Activated CD8-positive, alpha-beta memory T cell treated with anti-CD3 and anti-CD28 coated beads for 36 hours (primary cell): ENCODE results near the gene IL1R1. TPM values are rescaled to one million over a fixed set of nuclear protein-coding genes. Genes with fewer than 3 reads are reported as not detected.
"Not testable (repeated sequence)": the region's sequence is repeated elsewhere in the genome, so short reads cannot be mapped to it uniquely, and the experiment has no call there.

Experiments used
- CTCF ChIA-PET: fragments of 350-600 bp; sonication (Branson Sonifier 250); formaldehyde crosslinking; loops from one replicate; lab custom pipeline; 2021; ENCODE audit warnings: antibody characterized with exemption; lab: Charles Lee
- POLR2A ChIA-PET: fragments of 350-600 bp; sonication (Branson Sonifier 250); formaldehyde crosslinking; loops from one replicate; lab custom pipeline; 2021; ENCODE audit warnings: antibody characterized with exemption; lab: Charles Lee
- total RNA-seq, 2 experiments: library from RNA; stranded (reverse); gene quantifications; one replicate each; pipeline ENCODE4 v1.2.3, GENCODE V29; 2021

IL1R1 gene, protein sequence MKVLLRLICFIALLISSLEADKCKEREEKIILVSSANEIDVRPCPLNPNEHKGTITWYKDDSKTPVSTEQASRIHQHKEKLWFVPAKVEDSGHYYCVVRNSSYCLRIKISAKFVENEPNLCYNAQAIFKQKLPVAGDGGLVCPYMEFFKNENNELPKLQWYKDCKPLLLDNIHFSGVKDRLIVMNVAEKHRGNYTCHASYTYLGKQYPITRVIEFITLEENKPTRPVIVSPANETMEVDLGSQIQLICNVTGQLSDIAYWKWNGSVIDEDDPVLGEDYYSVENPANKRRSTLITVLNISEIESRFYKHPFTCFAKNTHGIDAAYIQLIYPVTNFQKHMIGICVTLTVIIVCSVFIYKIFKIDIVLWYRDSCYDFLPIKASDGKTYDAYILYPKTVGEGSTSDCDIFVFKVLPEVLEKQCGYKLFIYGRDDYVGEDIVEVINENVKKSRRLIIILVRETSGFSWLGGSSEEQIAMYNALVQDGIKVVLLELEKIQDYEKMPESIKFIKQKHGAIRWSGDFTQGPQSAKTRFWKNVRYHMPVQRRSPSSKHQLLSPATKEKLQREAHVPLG
- total RNA-seq = 1 to 10 TPM; 1.8 to 2.1 TPM

DNA sequence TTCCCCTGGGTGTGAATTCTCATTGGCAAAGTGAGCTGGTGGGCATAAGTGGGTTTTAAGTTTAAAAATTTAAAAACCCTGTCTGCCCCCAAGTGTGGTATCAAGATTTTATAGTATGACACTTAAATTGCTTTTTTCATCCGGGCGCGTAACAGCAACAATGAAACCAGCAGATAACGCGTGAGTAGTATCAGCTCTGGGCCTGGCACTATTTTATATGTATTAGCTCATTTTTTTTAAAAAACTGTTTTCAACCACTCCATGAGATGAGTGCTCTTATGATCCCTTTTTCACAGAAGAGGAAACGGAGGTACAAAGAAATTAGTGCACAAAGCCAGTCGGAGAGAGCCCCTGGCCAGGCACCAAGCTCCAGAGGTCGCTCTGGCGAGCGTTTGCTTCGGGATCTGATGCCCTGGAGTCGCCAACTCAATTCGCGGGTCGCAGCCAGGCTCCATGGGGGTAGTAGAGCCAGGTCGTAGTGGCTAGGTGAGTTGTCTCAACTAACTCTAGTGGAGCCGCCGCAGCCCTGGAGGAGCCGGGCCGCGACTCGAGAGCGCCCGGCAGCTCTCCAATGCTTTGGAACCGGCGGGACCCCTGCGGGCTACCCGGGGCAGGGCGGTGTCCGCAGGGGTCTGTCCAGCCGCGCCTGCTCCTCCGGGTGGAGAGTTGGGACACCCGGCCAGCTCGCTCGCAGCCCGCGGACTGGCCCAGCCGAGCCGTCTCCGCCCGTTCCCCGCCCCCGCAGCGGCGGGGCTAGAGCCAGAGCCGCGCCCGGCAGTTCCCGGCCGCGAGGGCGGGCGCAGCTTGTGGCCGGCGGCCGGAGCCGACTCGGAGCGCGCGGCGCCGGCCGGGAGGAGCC lies at the start of gene IL1R1:
Gene IL1R1 (plus strand): TSS at position 777 of the 859 bp plus-strand sequence. CDS start 14,979 bp downstream, outside the sequence.
- ChIA-PET CTCF (interaction anchor here (1.2 kb wide), 1 partner anchor 96 kb away, joined by 3 read pairs; no protein-coding TSS in a partner anchor), POLR2A (no interaction called here)

DNA sequence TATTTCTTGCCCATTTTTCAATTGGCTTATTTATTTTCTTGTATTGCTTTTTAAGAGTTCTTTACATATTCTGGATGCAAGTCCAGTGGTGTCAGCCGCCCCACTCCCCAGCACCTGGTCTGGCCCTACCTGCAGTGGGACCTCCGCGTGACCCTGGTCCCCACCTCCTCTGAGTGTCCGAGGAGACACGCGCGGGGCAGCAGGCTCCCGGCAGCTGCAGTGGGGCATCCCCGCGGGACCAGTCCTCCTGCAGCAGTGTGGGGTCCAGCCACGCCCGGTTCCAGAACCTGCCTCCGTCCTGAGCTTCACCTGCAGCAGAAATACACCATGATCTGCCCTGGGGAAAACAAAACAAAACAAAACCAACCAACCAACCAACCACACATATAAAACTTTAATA lies 48.9 kb upstream of the IL1R1 start:
- POLR2A ChIA-PET = interaction anchor here (0.5 kb wide), 1 partner anchor 10 kb away, joined by 4 read pairs; no protein-coding TSS in a partner anchor
- CTCF ChIA-PET = no interaction called here

DNA sequence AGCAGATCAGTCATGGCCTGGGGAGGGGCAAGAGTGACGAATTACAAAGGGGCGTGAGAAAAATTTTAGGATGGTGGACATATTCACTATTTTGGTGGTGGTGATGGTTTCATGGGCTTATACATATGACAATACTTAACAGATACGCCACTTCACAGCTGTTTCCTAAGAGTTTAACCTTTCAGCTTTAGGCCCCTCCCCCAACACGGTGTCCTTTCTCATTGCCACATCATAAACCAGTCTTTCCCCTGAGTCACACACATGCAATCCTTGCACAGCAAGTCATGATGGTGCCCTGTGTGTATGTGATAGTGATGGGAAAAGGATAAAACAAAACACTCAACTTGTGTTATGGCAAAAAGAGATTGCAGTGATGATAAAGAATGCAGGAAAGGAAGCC lies 47.6 kb upstream of the IL1R1 start:
- POLR2A ChIA-PET = no interaction called here
- CTCF ChIA-PET = no interaction called here

DNA sequence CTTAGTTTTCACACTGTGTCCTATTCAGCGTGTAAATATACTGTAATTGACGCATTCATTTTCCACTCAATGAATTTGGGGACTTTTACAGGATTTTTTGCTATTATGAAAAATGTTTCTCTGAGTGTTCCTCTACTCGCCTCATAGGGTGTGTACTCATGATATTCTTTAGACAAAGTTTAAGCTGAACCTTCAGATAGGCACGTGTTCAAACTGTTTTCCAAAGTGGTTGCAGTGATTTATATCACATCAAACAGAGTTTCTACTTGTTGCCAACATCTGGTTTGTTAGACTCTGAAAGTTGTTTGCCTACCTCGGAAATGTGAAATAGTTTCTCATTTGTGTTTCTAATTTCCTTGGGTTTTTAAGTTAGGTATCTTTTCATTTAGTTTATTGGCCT lies 46.4 kb upstream of the IL1R1 start:
- ChIA-PET POLR2A (no interaction called here), CTCF (interaction anchor here (1.1 kb wide), 1 partner anchor 12 kb away, joined by 3 read pairs; no protein-coding TSS in a partner anchor)

DNA sequence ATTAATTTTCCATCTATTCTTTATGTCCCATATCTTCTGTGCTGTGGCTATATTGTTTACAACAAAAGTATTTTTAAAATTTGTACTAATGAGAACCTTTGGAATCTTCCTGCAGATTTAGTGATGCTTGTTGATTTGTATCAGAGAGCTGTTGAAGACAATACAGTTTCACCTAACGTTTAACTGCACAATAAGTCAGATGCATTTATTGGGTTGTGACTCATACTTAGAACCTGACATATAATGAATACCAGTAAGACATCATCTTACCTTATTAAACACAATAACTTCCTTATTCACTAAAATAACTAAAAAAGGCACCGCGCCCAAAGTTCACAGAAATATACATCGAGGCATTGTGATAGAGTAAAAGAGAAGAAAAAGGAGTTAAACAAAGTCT lies 43.8 kb upstream of the IL1R1 start:
- ChIA-PET POLR2A (no interaction called here), CTCF (no interaction called here)

DNA sequence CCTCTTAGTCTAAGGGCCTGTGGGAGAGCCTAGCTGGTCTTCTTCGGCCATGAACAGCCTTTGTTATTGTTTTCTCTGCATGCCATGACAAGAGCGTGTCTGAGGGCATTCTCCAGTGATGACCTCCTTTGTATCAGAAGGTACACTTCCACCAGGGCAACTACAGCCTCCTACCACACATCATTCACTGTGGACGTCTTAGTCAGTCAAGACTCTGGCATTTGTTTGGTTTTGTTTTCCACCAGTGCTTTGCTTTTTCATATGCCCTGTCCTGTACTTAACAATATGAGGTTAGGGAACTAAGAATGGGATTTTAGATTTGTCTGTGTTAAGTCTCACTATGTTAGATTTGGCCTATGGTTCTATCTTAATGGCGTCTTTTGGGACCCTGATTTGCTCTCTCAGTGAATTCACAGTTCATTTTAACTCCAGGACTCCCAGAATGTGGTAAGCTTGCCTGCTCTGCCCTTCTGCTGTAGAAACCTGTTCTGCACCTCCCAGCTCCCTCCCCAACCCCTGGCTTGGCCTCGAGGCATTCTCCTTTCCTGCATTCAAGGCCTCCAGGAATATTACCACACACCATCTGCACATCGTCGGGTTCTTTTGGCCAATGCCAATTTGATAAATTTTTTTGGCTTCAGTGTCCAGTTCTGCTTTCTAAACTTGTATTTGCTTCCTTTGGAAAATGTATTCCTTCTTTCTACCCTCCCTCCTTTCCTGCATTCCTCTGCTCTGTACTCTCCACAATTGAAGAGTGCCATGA lies 42.8 kb upstream of the IL1R1 start:
- POLR2A ChIA-PET = interaction anchor here (1.2 to 1.3 kb wide), 2 partner anchors 16 to 38 kb away, joined by 3 to 5 read pairs; no protein-coding TSS in a partner anchor
- CTCF ChIA-PET = interaction anchor here (1.3 kb wide), 1 partner anchor 17 kb away, joined by 4 read pairs; no protein-coding TSS in a partner anchor

DNA sequence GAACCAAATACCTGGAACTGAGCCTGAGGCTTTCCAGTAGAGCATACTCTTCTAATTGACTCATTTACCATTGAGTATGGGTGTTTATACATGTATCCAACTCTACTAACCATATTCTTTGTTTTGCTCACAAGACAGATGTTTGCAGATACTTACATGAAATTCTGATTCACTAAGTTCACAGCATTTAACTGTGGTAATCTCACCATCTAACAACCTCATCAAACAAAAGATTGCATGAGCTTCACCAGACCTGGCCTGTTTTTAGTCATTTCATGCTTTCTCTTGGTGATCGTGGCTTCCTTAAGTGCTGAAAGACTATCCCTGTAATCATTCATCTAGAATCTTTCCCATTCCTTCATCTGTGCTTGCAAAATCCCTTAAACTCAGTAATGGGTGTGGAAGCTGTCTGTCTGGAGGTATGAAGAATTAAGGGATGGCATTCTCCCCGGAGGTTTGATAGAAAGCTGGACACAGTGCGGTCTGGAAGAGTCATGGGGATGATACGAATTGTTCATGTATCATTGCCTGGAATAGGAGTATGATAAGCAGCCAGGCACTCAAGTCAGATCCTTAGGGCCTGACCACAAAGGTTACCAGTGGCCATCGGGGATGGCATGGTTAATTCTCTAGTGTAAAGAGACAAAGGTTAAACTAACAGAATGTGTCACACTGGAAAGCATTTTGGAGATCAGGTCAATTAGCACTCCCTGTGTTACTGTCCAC lies 42.0 kb upstream of the IL1R1 start:
- ChIA-PET CTCF (interaction anchor here (1.3 kb wide), 2 partner anchors 18 to 80 kb away, joined by 3 to 4 read pairs; no protein-coding TSS in a partner anchor), POLR2A (interaction anchor here (1.2 to 1.3 kb wide), 2 partner anchors 17 to 39 kb away, joined by 3 to 5 read pairs; no protein-coding TSS in a partner anchor)

DNA sequence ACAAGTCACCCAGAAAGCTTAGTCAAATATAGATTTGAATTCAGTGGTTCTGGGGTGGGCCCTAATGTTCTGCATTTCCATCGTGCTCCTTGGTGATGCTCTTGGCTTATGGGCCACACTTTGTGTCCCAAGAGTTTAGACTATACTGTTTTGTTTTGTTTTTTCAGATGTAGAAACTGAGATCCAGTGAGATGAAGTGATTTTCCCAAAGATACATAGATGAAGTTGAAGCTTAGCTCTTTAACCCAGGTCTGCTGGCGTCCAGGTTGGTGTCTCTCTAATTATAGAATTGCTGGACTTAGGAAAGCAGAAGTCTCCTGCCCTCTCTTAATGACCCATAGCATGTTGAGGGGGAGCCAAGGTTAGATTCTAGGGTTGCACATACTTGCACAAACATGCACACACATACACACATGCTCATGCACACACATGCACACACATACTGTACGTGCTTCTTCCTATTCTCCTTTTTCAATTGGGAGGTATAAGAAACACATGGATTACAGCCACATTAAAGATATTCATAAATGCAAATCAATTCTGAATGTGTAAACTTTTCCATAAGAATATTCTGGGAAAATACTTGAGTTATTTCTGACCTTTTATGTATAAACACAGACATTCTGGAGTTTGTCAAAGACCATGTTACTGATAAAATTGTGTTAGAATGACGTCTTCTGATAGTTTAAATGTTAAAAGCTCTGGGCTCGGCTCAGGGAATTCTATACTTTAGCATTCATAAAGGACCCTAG lies 41.3 kb upstream of the IL1R1 start:
- POLR2A ChIA-PET = interaction anchor here (1.2 kb wide), 1 partner anchor 39 kb away, joined by 5 read pairs; no protein-coding TSS in a partner anchor
- CTCF ChIA-PET = interaction anchor here (1.3 kb wide), 2 partner anchors 19 to 81 kb away, joined by 3 to 4 read pairs; no protein-coding TSS in a partner anchor

DNA sequence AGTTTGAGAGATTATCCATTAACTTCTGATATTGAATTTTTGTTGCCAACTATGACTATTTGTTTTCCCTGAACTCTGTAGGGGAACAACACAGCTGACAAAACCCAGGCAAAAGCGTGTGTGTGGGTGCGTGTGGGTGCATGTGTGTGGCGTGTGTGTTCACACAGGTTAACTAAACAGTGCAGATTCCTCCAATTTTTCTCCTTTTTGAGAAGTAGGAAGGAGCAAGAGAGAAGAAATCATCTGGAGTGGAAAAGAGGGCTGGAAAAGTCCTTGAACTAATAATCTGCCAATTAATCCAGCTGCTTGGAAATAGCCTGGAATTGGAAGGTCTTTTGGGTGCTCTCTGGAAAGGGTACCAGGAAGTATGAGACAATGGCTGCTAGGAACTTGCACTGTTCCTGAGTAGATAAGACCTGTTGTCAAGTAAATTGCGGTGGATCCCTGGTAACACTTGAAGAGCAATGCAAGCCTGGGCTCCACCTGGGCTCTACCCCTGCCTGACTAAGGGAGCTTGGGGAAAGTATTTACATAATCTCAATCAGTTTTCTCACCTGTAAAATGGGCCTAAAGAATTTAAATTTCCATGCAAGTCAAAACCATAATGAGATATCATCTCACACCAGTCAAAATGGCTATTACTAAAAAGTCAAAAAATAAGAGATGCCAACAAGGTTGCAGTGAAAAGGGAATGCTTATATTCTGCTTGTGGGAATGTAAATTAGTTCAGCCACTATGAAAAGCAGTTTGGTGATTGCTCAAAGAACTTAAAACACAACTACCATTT lies 40.5 kb upstream of the IL1R1 start:
- ChIA-PET POLR2A (no interaction called here), CTCF (no interaction called here)

DNA sequence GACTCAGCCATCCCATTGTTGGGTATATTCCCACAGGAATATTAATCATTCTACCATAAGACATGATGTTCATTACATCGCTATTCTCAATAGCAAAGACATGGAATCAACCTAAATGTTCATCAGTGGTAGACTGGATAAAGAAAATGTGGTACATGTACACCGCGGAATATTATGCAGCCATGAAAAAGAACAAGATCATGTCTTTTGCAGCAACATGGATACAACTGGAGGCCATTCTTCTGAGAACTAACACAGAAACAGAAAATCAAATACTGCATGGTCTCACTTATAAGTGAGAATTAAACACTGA lies 40.0 kb upstream of the IL1R1 start:
- CTCF ChIA-PET, POLR2A ChIA-PET: not testable (repeated sequence)

DNA sequence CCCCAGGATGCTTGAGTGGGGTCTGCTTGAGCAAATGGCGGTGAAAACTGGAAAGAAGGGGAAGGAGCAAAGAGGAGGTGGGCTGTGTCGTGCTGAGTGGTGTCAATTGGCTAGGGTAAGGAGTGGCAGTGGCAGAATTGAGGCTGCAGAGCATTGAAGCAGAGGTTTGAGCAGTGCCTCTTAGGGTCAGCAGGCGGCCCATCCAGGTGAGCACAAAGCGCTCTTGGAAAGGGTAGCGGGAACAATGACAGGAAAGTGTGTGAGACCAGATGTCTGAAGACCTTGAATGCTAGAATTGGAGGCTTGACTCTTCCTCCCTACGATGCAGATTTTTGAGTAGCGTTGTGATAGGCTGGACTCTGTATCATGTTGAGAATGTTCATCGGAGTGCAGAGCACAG lies 39.3 kb upstream of the IL1R1 start:
- POLR2A ChIA-PET = interaction anchor here (1.3 kb wide), 1 partner anchor 20 kb away, joined by 4 read pairs; no protein-coding TSS in a partner anchor
- CTCF ChIA-PET = no interaction called here

DNA sequence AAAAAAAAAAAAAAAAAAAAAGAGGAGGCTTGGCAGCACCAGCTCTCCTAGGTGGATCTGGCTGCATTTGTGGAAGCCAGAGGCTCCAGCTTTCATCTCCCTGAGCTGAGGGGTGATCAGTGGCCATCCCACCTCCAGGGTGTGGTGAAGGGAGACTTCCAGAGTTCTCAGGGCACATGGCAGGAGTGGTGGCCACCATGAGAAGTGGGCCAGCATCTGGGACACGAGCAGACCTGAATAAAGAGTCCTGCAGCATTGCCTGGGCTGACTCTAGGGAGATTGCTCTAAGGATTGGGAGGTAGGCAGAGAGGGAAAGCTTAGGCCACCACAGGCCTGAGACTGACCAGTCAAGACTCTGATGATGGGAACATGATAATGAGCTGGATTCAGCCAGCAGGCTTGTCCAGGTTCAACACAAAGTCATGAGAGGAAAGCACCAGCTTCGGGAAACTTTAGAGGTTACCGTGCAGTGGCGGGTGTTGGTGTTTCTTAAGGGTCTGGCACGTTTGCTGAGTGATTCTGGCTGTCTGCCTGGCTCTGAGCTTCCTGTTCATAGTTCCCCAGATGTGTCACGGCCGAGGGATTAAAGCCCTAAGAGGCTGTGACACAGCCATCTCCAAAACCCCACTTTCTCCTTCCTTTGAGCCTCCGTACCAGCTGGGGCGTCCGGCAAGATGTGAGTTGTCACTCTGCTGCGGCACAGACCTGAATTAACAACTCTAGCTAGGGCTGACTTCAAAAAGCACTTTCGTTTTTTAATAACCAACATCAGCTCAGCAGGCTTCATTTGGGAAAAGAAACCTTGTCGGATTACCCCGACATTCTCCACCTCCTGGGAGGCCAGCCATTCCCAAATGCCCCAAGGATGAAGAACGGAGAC lies 38.3 kb upstream of the IL1R1 start:
- CTCF ChIA-PET = interaction anchor here (0.7 to 1.2 kb wide), 5 partner anchors 13 to 147 kb away, joined by 3 to 4 read pairs (median 4); no protein-coding TSS in a partner anchor
- POLR2A ChIA-PET = interaction anchor here (0.6 to 1.4 kb wide), 6 partner anchors 11 to 105 kb away, joined by 3 to 4 read pairs (median 4); no protein-coding TSS in a partner anchor

DNA sequence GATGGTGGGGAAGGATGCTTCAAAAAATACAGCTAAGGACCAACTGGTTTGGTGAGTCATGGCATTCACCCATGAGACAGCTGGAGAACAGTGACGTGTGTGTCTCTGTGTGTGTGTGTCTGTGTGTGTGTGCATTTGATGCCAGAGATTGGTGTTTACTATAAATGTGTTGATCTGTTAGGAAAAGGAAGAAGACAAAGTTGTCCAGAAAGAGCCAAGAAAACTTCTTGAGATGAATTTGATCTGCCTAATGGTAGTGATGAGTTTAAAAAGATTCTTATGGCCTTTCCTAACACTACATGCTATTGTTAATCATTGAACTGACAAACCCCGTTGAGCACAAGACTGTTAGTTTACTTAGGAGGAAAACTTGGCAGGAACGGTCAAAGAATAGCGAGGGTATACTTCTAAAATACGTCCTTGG lies 36.4 kb upstream of the IL1R1 start:
- POLR2A ChIA-PET = no interaction called here
- CTCF ChIA-PET = interaction anchor here (0.8 kb wide), 1 partner anchor 222 kb away, joined by 3 read pairs; no protein-coding TSS in a partner anchor

DNA sequence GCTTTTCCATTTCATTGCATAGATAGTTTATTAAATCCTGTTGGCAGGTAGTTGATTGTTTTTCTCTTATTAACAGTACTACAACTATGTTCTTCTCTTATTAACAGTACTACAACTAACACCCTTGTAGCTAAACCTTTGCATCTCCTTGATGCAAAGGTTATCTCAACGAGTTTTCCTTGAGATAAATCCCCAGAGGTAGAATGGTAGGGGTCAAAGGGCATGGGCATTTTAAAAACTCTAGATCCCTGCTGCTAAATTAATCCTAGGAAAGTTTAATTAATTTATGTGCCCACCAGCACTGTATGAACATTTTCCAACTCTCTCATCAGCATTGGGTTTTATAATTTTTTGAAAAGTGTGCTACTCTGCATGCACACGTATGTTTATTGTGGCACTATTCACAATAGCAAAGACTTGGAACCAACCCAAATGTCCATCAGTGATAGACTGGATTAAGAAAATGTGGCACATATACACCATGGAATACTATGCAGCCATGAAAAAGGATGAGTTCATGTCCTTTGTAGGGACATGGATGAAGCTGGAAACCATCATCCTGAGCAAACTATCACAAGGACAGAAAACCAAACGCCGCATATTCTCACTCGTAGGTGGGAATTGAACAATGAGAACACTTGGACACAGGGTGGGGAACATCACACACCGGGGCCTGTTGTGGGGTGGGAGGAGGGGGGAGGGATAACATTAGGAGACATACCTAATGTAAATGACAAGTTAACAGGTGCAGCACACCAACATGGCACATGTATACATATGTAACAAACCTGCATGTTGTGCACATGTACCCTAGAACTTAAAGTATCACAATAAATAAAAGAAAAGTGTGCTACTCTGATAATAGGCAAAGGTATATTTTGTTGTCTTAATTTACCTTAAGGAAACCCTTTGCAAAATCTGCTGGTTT lies 35.5 kb upstream of the IL1R1 start:
- CTCF ChIA-PET = interaction anchor here (0.8 kb wide), 1 partner anchor 223 kb away, joined by 3 read pairs; no protein-coding TSS in a partner anchor
- POLR2A ChIA-PET = not testable (repeated sequence)
